ENCODE data around the gene ZNF500.

Gene ZNF500

GRCh38 chr16:4700997-4701743, 65.8 kb downstream of the ZNF500 start:
- DNase-seq, result no peak

DNA sequence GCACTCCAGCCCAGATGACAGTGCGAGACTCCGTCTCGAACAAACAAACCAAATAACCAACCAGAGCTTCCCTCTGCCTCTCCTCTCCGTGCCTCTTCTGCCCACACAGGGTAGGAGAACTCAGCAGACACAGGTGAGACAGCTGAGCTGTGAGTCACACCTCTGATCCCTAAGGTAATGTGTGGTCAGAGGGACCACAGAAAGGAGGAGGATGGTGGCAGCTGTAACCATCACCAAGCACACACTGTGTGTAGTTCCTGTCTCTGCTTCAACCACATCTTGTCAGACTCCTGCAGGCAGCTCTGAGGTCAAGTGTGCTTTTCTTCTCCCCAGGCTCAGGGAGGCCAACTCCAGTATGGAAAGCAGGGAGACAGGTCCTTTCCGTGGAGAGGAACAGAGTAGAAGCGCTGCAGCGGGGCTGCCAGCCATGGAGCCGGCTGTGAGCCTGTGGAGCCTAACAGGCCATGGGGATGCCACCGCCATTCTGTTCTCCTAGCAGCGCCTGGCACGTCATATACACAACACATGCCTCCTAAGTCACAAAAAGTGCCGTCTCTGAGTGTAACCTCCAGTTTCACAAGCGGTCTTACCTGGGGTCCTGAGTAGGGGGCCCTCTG, 66.5 kb downstream of the ZNF500 start:
- DNase-seq, result no peak

GRCh38 chr16:4699046-4699556, 67.9 kb downstream of the ZNF500 start:
- no peak for DNase-seq

DNA sequence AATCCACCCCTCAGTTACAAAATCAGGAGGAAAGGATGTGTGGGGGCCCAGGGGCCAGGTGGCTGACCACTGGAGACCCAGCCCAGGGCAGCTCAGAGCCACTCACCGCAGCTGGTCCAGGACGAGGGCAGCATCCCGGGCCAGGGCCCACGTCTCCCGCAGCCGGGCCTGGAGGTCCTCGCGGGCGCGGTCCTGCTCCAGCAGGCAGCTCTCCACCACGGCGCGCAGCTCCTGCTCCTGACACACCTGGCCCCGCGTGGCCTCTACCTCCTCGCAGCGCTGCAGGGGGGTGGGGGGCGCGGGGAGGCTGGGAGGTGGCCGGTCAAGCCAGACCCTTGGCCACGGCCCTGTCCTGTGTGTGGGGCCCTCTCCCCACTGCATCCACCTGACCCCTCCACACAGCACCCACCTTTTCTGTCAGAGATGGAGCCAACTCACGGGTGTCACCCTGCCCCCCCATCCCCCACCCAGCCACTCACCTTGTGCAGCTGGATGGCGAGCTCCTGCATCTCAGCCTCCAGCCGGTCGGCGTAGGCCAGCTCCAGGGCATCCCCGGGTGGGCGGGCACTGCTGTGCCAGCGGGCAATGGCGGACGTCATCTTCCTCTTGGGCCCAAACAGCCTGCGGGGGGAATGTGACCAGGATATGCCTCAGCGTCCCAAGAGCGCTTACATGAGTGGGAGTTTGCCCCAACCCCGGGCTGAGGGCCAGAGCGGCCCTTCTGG, 68.5 kb downstream of the ZNF500 start:
- no peak for DNase-seq

Data from T-helper 9 cell (primary cell).